ENCODE measurements around the gene PLXND1. TPM values are rescaled to one million over a fixed set of nuclear protein-coding genes. Genes with fewer than 3 reads are reported as not detected.
A peak's percentile ranks its signal among the peaks of the same experiment; 100 is the strongest.
"Not testable (repeated sequence)": the region's sequence is repeated elsewhere in the genome, so short reads cannot be mapped to it uniquely, and the experiment has no call there.

The PLXND1 gene
- total RNA-seq, 2 donors from 2014 or later = 6.2 to 7.4 TPM

DNA sequence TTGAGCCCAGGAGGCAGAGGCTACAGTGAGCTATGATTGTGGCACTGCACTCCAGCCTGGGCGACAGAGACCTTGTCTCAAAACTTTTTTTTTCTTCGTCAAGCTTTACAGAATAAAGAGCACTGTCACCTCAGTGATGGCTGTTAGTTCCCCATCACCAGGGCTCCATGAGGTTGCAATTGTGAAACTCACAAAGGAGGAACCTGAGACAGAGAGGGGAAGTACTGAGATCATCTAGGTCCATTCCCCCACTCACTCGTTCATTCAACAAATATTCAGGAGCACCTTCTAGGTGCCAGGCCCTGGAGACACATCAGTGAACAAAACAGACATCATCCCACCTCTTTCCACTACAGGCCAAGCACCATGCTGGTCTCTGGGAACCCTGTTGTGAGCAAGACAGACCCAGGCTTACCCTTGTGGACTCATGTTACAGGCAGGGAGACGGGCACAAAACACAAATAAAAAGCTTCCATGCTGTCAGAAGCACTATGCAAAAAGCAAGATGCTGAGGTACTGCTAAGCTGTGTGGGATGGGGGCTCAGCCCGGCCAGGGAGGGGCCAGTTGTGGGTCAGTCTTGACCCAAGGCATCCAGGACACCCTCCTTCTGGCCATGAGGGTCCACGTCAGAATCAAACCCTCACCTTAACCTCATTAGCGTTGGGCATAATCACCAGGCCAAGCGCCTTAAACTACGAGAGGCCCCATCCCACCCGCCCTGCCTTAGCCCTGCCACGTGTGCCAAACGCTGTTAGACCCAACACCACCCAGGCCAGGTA lies 80.2 kb downstream of the PLXND1 start:
- ATAC-seq (replicated peaks) = no peak
- no peak overlapping the region for H3K4me3 Mint-ChIP-seq
- no peak overlapping the region for H3K27ac Mint-ChIP-seq
- H3K27me3 Mint-ChIP-seq = no peaks in the 10 kb centered on the region
- H3K4me1 Mint-ChIP-seq = no peaks in the 10 kb centered on the region
- no peaks in the 10 kb centered on the region for H3K9me3 Mint-ChIP-seq
- no peaks in the 10 kb centered on the region for H3K36me3 Mint-ChIP-seq (ENCODE audit: low read depth)

- Mint-ChIP-seq H3K27ac (peak overlapping the region; percentile 28), H3K4me1 (no peaks in the 10 kb centered on the region), H3K4me3 (no peak overlapping the region), H3K27me3 (no peaks in the 10 kb centered on the region), H3K9me3 (no peaks in the 10 kb centered on the region), H3K36me3 (ENCODE audit: low read depth) (no peaks in the 10 kb centered on the region)
- ATAC-seq (replicated peaks) = peak; percentile 95
Measured at GRCh38 chr3:129525341-129525968, 81.0 kb downstream of the PLXND1 start.

GRCh38 chr3:129524081-129524480 lies 82.4 kb downstream of the PLXND1 start:
- H3K9me3 Mint-ChIP-seq = no peaks in the 10 kb centered on the region

GRCh38 chr3:129522953-129523352 lies 83.5 kb downstream of the PLXND1 start:
- no peaks in the 10 kb centered on the region for H3K4me1 Mint-ChIP-seq
- no peaks in the 10 kb centered on the region for H3K36me3 Mint-ChIP-seq (ENCODE audit: low read depth)
- no peaks in the 10 kb centered on the region for H3K9me3 Mint-ChIP-seq
- H3K27me3 Mint-ChIP-seq = no peaks in the 10 kb centered on the region
- ATAC-seq (replicated peaks) = no peak
- H3K4me3 Mint-ChIP-seq = no peak overlapping the region
- H3K27ac Mint-ChIP-seq = peak overlapping the region; percentile 68

More at GRCh38 chr3:129524081-129524480, 82.4 kb downstream of the PLXND1 start:
- no peak for ATAC-seq (replicated peaks)
- no peak overlapping the region for H3K27ac Mint-ChIP-seq
- no peaks in the 10 kb centered on the region for H3K4me1 Mint-ChIP-seq
- no peak overlapping the region for H3K4me3 Mint-ChIP-seq
- no peaks in the 10 kb centered on the region for H3K36me3 Mint-ChIP-seq (ENCODE audit: low read depth)
- no peaks in the 10 kb centered on the region for H3K27me3 Mint-ChIP-seq

DNA sequence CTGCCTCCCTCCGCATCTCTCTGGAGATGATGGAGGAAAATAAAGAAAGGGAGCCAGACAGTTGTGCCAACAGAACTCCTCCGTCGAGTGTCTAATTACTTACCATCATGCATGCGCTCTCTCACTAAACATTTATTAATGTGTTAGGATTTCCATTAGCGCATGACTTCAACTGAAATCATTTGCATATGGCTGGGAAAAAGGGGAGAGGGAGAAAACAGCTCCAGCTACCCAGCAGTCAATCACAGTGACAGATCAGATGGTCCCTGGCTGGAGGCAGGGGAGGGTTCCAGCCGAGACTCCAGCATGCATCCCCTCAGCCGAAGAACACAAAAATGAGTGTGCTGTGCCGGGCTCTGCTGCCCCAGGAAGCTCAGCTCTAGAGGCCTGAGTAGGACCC lies 84.9 kb downstream of the PLXND1 start:
- H3K4me3 Mint-ChIP-seq = no peak overlapping the region
- no peak overlapping the region for H3K27ac Mint-ChIP-seq
- H3K9me3 Mint-ChIP-seq = no peaks in the 10 kb centered on the region

GRCh38 chr3:129520960-129521359 lies 85.5 kb downstream of the PLXND1 start:
- H3K9me3 Mint-ChIP-seq = no peaks in the 10 kb centered on the region
- H3K4me1 Mint-ChIP-seq = no peaks in the 10 kb centered on the region
- H3K36me3 Mint-ChIP-seq (ENCODE audit: low read depth) = no peaks in the 10 kb centered on the region
- H3K4me3 Mint-ChIP-seq = no peak overlapping the region
- H3K27ac Mint-ChIP-seq = no peak overlapping the region
- ATAC-seq (replicated peaks) = no peak
- no peaks in the 10 kb centered on the region for H3K27me3 Mint-ChIP-seq

More for the DNA sequence above, 84.9 kb downstream of the PLXND1 start:
- Mint-ChIP-seq H3K27me3 (no peaks in the 10 kb centered on the region), H3K4me1 (no peaks in the 10 kb centered on the region), H3K36me3 (ENCODE audit: low read depth) (no peaks in the 10 kb centered on the region)
- no peak for ATAC-seq (replicated peaks)

GRCh38 chr3:129519896-129520715 lies 86.4 kb downstream of the PLXND1 start:
- Mint-ChIP-seq H3K4me1 (no peaks in the 10 kb centered on the region), H3K36me3 (ENCODE audit: low read depth) (no peaks in the 10 kb centered on the region), H3K4me3 (no peak overlapping the region), H3K9me3 (no peaks in the 10 kb centered on the region), H3K27ac (no peak overlapping the region), H3K27me3 (no peaks in the 10 kb centered on the region)
- ATAC-seq (replicated peaks) = no peak

DNA sequence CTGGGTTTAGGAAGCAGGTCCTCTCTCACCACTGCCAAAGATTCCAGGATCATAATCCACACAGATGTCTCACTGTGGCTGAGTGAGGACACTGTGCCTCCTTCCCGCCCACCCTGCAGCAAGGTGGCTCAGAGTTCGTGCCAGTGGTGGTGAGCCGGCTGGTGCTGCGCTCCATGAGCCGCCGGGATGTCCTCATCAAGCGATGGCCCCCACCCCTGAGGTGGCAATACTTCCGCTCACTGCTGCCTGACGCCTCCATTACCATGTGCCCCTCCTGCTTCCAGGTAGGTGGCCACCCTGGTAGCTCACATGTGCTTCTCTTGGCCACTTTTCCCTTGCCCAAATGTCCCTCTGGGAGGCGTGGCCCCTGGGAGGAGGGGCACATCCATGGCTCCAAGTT lies 87.0 kb downstream of the PLXND1 start:
- Mint-ChIP-seq H3K36me3 (ENCODE audit: low read depth) (no peaks in the 10 kb centered on the region), H3K27me3 (no peaks in the 10 kb centered on the region), H3K9me3 (no peaks in the 10 kb centered on the region), H3K27ac (no peak overlapping the region), H3K4me3 (no peak overlapping the region), H3K4me1 (no peaks in the 10 kb centered on the region)
- no peak for ATAC-seq (replicated peaks)

DNA sequence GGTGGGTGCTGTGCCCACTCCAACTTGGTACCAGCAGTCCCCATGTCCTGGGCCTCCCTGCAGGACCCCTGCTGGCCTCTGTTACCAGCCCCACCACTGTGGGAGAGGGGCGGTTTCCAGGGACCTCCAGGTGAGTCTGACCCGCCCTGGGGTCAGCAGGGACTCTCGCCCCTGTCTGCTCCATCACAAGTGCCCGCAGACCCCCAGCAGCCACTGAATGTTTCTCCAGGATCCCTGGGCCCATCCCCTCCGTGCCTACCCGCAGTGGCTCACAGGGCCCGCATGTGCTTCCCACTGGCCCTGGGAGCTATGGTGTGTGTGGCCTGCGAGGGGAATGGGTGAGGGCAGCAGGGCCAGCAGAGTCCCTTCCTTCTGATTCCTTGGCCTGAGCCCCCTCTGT lies 87.9 kb downstream of the PLXND1 start:
- Mint-ChIP-seq H3K4me3 (no peak overlapping the region), H3K27ac (no peak overlapping the region), H3K9me3 (no peaks in the 10 kb centered on the region), H3K27me3 (no peaks in the 10 kb centered on the region), H3K4me1 (no peaks in the 10 kb centered on the region), H3K36me3 (ENCODE audit: low read depth) (no peaks in the 10 kb centered on the region)
- no peak for ATAC-seq (replicated peaks)

DNA sequence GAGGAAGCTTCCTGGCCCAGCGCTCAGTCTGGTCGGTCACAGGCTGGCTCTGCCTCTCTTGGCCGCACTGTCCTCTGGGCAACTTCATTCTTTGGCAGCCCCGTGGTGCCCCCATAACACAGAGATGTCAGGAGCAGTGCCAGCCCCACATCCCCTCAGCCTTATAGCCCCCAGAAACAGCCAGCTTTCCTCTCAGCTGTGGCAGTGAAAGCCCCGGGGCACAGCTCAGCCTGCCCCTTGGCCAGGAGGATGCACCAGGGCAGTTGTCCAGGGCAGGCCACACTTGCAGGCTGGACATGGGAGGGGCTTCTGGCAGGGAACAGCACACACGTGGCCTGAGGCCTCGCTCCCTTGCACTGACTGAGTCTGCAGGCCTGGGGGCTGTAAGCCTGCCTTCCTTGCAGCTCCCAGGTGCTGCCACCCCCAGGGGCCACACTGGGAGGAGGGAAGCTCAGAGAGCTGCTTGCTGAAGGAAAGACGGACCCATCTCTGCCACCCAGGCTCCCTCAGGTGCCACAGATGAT lies 88.4 kb downstream of the PLXND1 start:
- no peaks in the 10 kb centered on the region for H3K4me1 Mint-ChIP-seq
- H3K27ac Mint-ChIP-seq = no peak overlapping the region
- no peaks in the 10 kb centered on the region for H3K9me3 Mint-ChIP-seq
- no peaks in the 10 kb centered on the region for H3K36me3 Mint-ChIP-seq (ENCODE audit: low read depth)
- no peaks in the 10 kb centered on the region for H3K27me3 Mint-ChIP-seq
- ATAC-seq (replicated peaks) = no peak
- H3K4me3 Mint-ChIP-seq = no peak overlapping the region

DNA sequence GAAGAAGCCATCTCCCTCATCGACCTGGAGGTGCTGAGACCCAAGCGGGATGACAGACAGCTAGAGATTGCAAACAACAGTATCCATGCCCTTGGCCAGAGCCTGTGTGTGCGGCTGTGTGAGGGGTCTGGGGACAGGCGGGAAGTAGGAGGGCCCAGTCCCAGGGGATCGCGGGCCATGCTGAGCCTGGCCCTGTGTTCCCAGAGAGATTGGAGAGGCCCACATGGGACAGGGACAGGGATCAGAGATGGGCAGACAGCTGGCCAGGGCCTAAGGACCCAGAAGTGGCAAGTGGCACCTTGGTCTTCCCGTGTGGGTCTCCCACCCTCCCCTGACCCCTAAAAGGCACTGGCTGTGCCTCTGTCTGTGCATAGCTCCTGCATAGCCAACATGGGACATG lies 89.0 kb downstream of the PLXND1 start:
- Mint-ChIP-seq H3K36me3 (ENCODE audit: low read depth) (no peaks in the 10 kb centered on the region), H3K4me1 (no peaks in the 10 kb centered on the region), H3K27me3 (no peaks in the 10 kb centered on the region), H3K4me3 (no peak overlapping the region), H3K9me3 (no peaks in the 10 kb centered on the region), H3K27ac (no peak overlapping the region)
- no peak for ATAC-seq (replicated peaks)

DNA sequence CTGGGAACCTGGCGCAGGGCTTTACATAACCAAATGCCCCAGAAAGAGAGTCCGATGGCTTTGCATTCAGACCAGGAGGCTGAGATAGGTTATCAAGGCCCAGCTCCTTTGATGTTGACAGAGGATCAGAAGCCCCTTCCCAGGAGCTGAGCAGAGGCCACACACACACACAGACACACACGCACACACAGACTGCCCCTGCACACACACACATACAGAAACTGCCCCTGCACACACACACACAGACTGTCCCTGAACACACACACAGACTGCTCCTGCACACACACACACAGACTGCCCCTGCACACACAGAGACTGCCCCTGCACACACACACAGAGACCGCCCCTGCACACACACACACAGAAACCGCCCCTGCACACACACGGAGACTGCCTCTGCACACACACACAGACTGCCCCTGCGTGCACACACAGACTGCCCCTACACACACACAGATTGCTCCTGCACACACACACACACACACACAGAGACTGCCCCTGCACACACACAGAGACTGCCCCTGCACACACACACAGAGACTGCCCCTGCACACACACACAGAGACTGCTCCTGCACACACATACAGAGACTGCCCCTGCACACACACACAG lies 90.5 kb downstream of the PLXND1 start:
- not testable (repeated sequence) for H3K4me3 Mint-ChIP-seq; H3K36me3 Mint-ChIP-seq (ENCODE audit: low read depth); H3K9me3 Mint-ChIP-seq; H3K27ac Mint-ChIP-seq; H3K4me1 Mint-ChIP-seq; ATAC-seq (replicated peaks); H3K27me3 Mint-ChIP-seq

GRCh38 chr3:129515108-129515820 lies 91.2 kb downstream of the PLXND1 start:
- not testable (repeated sequence) for H3K4me1 Mint-ChIP-seq; ATAC-seq (replicated peaks); H3K4me3 Mint-ChIP-seq; H3K9me3 Mint-ChIP-seq; H3K36me3 Mint-ChIP-seq (ENCODE audit: low read depth); H3K27me3 Mint-ChIP-seq; H3K27ac Mint-ChIP-seq

GRCh38 chr3:129514563-129514962 lies 91.9 kb downstream of the PLXND1 start:
- ATAC-seq (replicated peaks) = no peak
- no peaks in the 10 kb centered on the region for H3K4me1 Mint-ChIP-seq
- no peaks in the 10 kb centered on the region for H3K36me3 Mint-ChIP-seq (ENCODE audit: low read depth)
- H3K9me3 Mint-ChIP-seq = no peaks in the 10 kb centered on the region
- H3K27ac Mint-ChIP-seq = no peak overlapping the region
- H3K4me3 Mint-ChIP-seq = no peak overlapping the region
- H3K27me3 Mint-ChIP-seq = no peaks in the 10 kb centered on the region
